ENCODE data around the gene CDC42EP4.

Gene CDC42EP4

DNA sequence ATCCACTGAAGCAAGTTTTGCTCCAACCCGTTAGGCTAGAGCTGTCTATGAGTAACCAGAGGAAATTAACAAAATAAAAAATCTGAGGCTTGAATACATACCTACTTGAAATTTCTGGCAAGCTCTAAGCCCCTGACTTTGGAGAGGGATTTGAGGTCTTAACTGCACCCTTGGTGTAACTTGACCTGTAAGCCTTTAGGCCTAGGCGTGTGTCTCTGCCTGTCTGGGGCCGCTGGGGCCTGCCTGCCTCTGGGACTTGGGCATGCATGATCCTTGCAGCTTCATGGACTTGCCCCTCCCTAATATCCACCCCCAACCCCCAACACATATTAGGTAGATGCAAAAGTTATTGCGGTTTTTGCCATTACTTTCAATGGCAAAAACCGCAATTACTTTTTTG lies 3.7 kb upstream of the CDC42EP4 start:
- Histone ChIP-seq H3K4me3 (ENCODE audit: low read depth, low read length) (no peak overlapping the region), H3K9me3 (ENCODE audit: control insufficient read depth, insufficient read depth, low read depth, low read length) (no peaks in the 10 kb centered on the region), H3K27ac (ENCODE audit: extremely low read depth, low read depth, low read length) (no peak overlapping the region), H3K4me1 (ENCODE audit: control insufficient read depth, insufficient read depth, low read length) (peaks cover 4% of the 10 kb centered on the region), H3K36me3 (ENCODE audit: control insufficient read depth in 2 of 2, insufficient read depth in 1 of 2, low read length in 2 of 2) (no peaks in the 10 kb centered on the region)
- no peak for TF ChIP-seq ZNF677 (tag by site-specific recombination; IDR thresholded peaks at IDR 0.05)
- TF ChIP-seq ZNF335 (tag by site-specific recombination; conservative IDR thresholded peaks at IDR 0.05): no peak
- no peak for TF ChIP-seq ZFP69B (tag by site-specific recombination; IDR thresholded peaks at IDR 0.05)
- no peak for TF ChIP-seq KLF10 (tag by site-specific recombination; IDR thresholded peaks at IDR 0.05)
- TF ChIP-seq ZNF24 (tag by site-specific recombination; IDR thresholded peaks at IDR 0.05): no peak
- TF ChIP-seq ZNF549 (tag by site-specific recombination; IDR thresholded peaks at IDR 0.05): no peak
- TF ChIP-seq, protein P1, sequence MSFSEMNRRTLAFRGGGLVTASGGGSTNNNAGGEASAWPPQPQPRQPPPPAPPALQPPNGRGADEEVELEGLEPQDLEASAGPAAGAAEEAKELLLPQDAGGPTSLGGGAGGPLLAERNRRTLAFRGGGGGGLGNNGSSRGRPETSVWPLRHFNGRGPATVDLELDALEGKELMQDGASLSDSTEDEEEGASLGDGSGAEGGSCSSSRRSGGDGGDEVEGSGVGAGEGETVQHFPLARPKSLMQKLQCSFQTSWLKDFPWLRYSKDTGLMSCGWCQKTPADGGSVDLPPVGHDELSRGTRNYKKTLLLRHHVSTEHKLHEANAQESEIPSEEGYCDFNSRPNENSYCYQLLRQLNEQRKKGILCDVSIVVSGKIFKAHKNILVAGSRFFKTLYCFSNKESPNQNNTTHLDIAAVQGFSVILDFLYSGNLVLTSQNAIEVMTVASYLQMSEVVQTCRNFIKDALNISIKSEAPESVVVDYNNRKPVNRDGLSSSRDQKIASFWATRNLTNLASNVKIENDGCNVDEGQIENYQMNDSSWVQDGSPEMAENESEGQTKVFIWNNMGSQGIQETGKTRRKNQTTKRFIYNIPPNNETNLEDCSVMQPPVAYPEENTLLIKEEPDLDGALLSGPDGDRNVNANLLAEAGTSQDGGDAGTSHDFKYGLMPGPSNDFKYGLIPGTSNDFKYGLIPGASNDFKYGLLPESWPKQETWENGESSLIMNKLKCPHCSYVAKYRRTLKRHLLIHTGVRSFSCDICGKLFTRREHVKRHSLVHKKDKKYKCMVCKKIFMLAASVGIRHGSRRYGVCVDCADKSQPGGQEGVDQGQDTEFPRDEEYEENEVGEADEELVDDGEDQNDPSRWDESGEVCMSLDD (tag by site-specific recombination; IDR thresholded peaks at IDR 0.05): no peak
- TF ChIP-seq, protein P2, sequence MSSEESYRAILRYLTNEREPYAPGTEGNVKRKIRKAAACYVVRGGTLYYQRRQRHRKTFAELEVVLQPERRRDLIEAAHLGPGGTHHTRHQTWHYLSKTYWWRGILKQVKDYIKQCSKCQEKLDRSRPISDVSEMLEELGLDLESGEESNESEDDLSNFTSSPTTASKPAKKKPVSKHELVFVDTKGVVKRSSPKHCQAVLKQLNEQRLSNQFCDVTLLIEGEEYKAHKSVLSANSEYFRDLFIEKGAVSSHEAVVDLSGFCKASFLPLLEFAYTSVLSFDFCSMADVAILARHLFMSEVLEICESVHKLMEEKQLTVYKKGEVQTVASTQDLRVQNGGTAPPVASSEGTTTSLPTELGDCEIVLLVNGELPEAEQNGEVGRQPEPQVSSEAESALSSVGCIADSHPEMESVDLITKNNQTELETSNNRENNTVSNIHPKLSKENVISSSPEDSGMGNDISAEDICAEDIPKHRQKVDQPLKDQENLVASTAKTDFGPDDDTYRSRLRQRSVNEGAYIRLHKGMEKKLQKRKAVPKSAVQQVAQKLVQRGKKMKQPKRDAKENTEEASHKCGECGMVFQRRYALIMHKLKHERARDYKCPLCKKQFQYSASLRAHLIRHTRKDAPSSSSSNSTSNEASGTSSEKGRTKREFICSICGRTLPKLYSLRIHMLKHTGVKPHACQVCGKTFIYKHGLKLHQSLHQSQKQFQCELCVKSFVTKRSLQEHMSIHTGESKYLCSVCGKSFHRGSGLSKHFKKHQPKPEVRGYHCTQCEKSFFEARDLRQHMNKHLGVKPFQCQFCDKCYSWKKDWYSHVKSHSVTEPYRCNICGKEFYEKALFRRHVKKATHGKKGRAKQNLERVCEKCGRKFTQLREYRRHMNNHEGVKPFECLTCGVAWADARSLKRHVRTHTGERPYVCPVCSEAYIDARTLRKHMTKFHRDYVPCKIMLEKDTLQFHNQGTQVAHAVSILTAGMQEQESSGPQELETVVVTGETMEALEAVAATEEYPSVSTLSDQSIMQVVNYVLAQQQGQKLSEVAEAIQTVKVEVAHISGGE (tag by site-specific recombination; conservative IDR thresholded peaks at IDR 0.05; ENCODE audit: low read depth): no peak
- no peak for TF ChIP-seq ZNF776 (tag by site-specific recombination; IDR thresholded peaks at IDR 0.05; ENCODE audit: borderline replicate concordance)
- no peak for TF ChIP-seq ZNF624 (tag by site-specific recombination; IDR thresholded peaks at IDR 0.05)
- no peak for TF ChIP-seq ZBTB8A (tag by site-specific recombination; IDR thresholded peaks at IDR 0.05)
- no peak for TF ChIP-seq SCRT2 (tag by site-specific recombination; IDR thresholded peaks at IDR 0.05)
- TF ChIP-seq HOXA7 (CRISPR knock-in tag; IDR thresholded peaks at IDR 0.05; ENCODE audit: borderline replicate concordance): no peak
- TF ChIP-seq MZF1 (tag by site-specific recombination; IDR thresholded peaks at IDR 0.05; ENCODE audit: borderline replicate concordance): no peak
- no peak for TF ChIP-seq ZNF600 (tag by site-specific recombination; IDR thresholded peaks at IDR 0.05)
- no peak for TF ChIP-seq ZFHX2 (tag by site-specific recombination; conservative IDR thresholded peaks at IDR 0.05)
- TF ChIP-seq ZFP3 (tag by site-specific recombination; IDR thresholded peaks at IDR 0.05; ENCODE audit: low read depth): no peak
- TF ChIP-seq, protein P3, sequence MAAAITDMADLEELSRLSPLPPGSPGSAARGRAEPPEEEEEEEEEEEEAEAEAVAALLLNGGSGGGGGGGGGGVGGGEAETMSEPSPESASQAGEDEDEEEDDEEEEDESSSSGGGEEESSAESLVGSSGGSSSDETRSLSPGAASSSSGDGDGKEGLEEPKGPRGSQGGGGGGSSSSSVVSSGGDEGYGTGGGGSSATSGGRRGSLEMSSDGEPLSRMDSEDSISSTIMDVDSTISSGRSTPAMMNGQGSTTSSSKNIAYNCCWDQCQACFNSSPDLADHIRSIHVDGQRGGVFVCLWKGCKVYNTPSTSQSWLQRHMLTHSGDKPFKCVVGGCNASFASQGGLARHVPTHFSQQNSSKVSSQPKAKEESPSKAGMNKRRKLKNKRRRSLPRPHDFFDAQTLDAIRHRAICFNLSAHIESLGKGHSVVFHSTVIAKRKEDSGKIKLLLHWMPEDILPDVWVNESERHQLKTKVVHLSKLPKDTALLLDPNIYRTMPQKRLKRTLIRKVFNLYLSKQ (tag by site-specific recombination; IDR thresholded peaks at IDR 0.05; ENCODE audit: borderline replicate concordance): no peak
- no peak for TF ChIP-seq ZNF174 (tag by site-specific recombination; IDR thresholded peaks at IDR 0.05)
- TF ChIP-seq ZNF214 (tag by site-specific recombination; IDR thresholded peaks at IDR 0.05; ENCODE audit: borderline replicate concordance): no peak
- POLR2A ChIA-PET: interaction anchor here (0.6 to 0.7 kb wide), 2 partner anchors 8 to 57 kb away, joined by 3 to 5 read pairs; no protein-coding TSS in a partner anchor
- CTCF ChIA-PET: interaction anchor here (1.0 to 2.4 kb wide), 2 partner anchors 55 to 60 kb away, joined by 3 to 8 read pairs; no protein-coding TSS in a partner anchor

Measured in HEK293 (cell line).